GM18526 (cell line): ENCODE data around the gene PCSK6.

Experiments
- POLR2A ChIP-seq: IDR thresholded peaks from 3 replicates; pipeline ENCODE4 v1.6.1; 2011; ENCODE audit not compliant: insufficient read length; ENCODE audit errors: extremely low read depth

Gene PCSK6

GRCh38 chr15:101317336-101317872 is 172.1 kb downstream of the PCSK6 start:
- TF ChIP-seq POLR2A = no peak

GRCh38 chr15:101316529-101316928 is 173.0 kb downstream of the PCSK6 start:
- no peak for TF ChIP-seq POLR2A

- TF ChIP-seq POLR2A = no peak
These were observed 173.8 kb downstream of the PCSK6 start for GRCh38 chr15:101315736-101316135.

GRCh38 chr15:101314336-101315125 is 175.0 kb downstream of the PCSK6 start:
- no peak for TF ChIP-seq POLR2A

- TF ChIP-seq POLR2A = no peak
These were observed 176.3 kb downstream of the PCSK6 start for GRCh38 chr15:101313041-101313761.

GRCh38 chr15:101310508-101310907 is 179.0 kb downstream of the PCSK6 start:
- TF ChIP-seq POLR2A = no peak

GRCh38 chr15:101310161-101310480 is 179.4 kb downstream of the PCSK6 start:
- no peak for TF ChIP-seq POLR2A

GRCh38 chr15:101309436-101310160 is 179.9 kb downstream of the PCSK6 start:
- TF ChIP-seq POLR2A = no peak

GRCh38 chr15:101308604-101309435 is 180.7 kb downstream of the PCSK6 start:
- TF ChIP-seq POLR2A = no peak

GRCh38 chr15:101307897-101308603 is 181.5 kb downstream of the PCSK6 start:
- TF ChIP-seq POLR2A = no peak

GRCh38 chr15:101307048-101307896 is 182.2 kb downstream of the PCSK6 start:
- no peak for TF ChIP-seq POLR2A

GRCh38 chr15:101306341-101307047 is 183.0 kb downstream of the PCSK6 start:
- no peak for TF ChIP-seq POLR2A

- no peak for TF ChIP-seq POLR2A
These were observed 183.7 kb downstream of the PCSK6 start for GRCh38 chr15:101305820-101306255.

GRCh38 chr15:101303408-101303807 is 186.1 kb downstream of the PCSK6 start:
- TF ChIP-seq POLR2A = no peak
